WERI-Rb-1 (cell line): ENCODE data around the gene ONECUT1.
A peak's percentile ranks its signal among the peaks of the same experiment; 100 is the strongest.

Source experiments
- DNase-seq: peaks from one replicate; pipeline ENCODE4 v3.0.0-alpha.2; 2020
- H3K27ac ChIP-seq: fragments of 250-450 bp; sonication (Bioruptor Pico); 2 replicates; pipeline ENCODE4 v1.5.1; 2020; ENCODE audit warnings: mild to moderate bottlenecking, moderate library complexity
- H3K27me3 ChIP-seq: fragments of 250-450 bp; sonication (Bioruptor Pico); 2 replicates; pipeline ENCODE4 v1.5.1; 2021; ENCODE audit warnings: mild to moderate bottlenecking, low read depth, moderate library complexity; ENCODE audit not compliant: insufficient read depth, severe bottlenecking
- H3K36me3 ChIP-seq: fragments of 250-450 bp; sonication (Bioruptor Pico); 2 replicates; pipeline ENCODE4 v1.5.1; 2020; ENCODE audit warnings: mild to moderate bottlenecking, moderate library complexity
- H3K4me3 ChIP-seq: 2 replicates; pipeline ENCODE4 v1.5.1; 2011; ENCODE audit warnings: low read depth, mild to moderate bottlenecking, control low read depth, low read length
- H3K9me3 ChIP-seq: fragments of 250-450 bp; sonication (Bioruptor Pico); 2 replicates; pipeline ENCODE4 v1.5.1; 2021; ENCODE audit warnings: mild to moderate bottlenecking, moderate library complexity; ENCODE audit not compliant: severe bottlenecking
- CTCF ChIP-seq: IDR thresholded peaks from 2 replicates; pipeline ENCODE4 v1.5.1; 2011; ENCODE audit warnings: low read depth, mild to moderate bottlenecking, control low read depth, inconsistent platforms, low read length

Gene ONECUT1

GRCh38 chr15:52738311-52738710 is 51.8 kb downstream of the ONECUT1 start:
- H3K27ac ChIP-seq, result no peak overlapping the region
- DNase-seq, result no peak
- no peak overlapping the region for H3K4me3 ChIP-seq
- H3K9me3 ChIP-seq, result no peaks in the 10 kb centered on the region
- no peaks in the 10 kb centered on the region for H3K36me3 ChIP-seq
- H3K27me3 ChIP-seq, result no peaks in the 10 kb centered on the region
- no peak for TF ChIP-seq CTCF

GRCh38 chr15:52737720-52738119 is 52.4 kb downstream of the ONECUT1 start:
- Histone ChIP-seq H3K27me3 (no peaks in the 10 kb centered on the region), H3K9me3 (no peaks in the 10 kb centered on the region), H3K27ac (no peak overlapping the region), H3K36me3 (no peaks in the 10 kb centered on the region), H3K4me3 (no peak overlapping the region)
- no peak for TF ChIP-seq CTCF
- no peak for DNase-seq

- peak; percentile 35; the same call in 1 of the 2 replicates for TF ChIP-seq CTCF
- no peaks in the 10 kb centered on the region for H3K36me3 ChIP-seq
- H3K4me3 ChIP-seq, result no peak overlapping the region
- DNase-seq, result peak; percentile 64
- no peak overlapping the region for H3K27ac ChIP-seq
- H3K9me3 ChIP-seq, result no peaks in the 10 kb centered on the region
- no peaks in the 10 kb centered on the region for H3K27me3 ChIP-seq
Measured at GRCh38 chr15:52735231-52736089, 54.7 kb downstream of the ONECUT1 start.

GRCh38 chr15:52734329-52734728 is 55.8 kb downstream of the ONECUT1 start:
- no peak overlapping the region for H3K4me3 ChIP-seq

GRCh38 chr15:52733696-52734255 is 56.4 kb downstream of the ONECUT1 start:
- Histone ChIP-seq H3K27me3 (no peaks in the 10 kb centered on the region), H3K27ac (no peak overlapping the region), H3K4me3 (no peak overlapping the region), H3K36me3 (no peaks in the 10 kb centered on the region), H3K9me3 (no peaks in the 10 kb centered on the region)
- peak; percentile 15 for DNase-seq
- no peak for TF ChIP-seq CTCF

More at GRCh38 chr15:52734329-52734728, 55.8 kb downstream of the ONECUT1 start:
- no peak overlapping the region for H3K27ac ChIP-seq
- H3K9me3 ChIP-seq, result no peaks in the 10 kb centered on the region
- no peaks in the 10 kb centered on the region for H3K36me3 ChIP-seq
- peak; percentile 10 for DNase-seq
- no peak for TF ChIP-seq CTCF
- H3K27me3 ChIP-seq, result no peaks in the 10 kb centered on the region
